ENCODE results near the gene LTN1.

DNA sequence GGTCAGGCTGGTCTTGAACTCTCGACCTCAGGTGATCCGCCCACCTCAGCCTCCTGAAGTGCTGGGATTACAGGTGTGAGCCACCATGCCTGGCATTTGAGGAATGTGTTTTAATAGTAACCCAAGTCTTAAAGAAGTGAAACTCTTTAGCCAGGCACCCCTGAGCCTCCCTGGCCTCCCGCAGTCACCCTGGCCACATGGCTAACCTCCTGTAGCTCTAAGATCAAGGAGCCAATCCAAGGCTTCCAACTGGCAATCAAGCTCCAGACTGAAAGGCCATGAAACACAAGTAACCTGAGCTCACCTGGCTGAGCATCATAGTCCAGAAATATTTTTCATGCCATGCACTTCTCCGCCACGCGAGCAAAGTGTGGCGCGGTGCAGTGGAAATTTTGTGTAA lies 84.3 kb downstream of the LTN1 start:
- TF ChIP-seq, protein P1, sequence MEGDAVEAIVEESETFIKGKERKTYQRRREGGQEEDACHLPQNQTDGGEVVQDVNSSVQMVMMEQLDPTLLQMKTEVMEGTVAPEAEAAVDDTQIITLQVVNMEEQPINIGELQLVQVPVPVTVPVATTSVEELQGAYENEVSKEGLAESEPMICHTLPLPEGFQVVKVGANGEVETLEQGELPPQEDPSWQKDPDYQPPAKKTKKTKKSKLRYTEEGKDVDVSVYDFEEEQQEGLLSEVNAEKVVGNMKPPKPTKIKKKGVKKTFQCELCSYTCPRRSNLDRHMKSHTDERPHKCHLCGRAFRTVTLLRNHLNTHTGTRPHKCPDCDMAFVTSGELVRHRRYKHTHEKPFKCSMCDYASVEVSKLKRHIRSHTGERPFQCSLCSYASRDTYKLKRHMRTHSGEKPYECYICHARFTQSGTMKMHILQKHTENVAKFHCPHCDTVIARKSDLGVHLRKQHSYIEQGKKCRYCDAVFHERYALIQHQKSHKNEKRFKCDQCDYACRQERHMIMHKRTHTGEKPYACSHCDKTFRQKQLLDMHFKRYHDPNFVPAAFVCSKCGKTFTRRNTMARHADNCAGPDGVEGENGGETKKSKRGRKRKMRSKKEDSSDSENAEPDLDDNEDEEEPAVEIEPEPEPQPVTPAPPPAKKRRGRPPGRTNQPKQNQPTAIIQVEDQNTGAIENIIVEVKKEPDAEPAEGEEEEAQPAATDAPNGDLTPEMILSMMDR (IDR thresholded peaks at IDR 0.05), result no peak
- no peak for TF ChIP-seq POLR2A (IDR thresholded peaks at IDR 0.05)
